HepG2 (cell line): ENCODE data around the gene DDN. TPM values are rescaled to one million over a fixed set of nuclear protein-coding genes. Genes with fewer than 3 reads are reported as not detected.

ENCODE experiments used
- ATF7-NPFF ChIP-seq: sonication (generic); formaldehyde crosslinking; IDR thresholded peaks from 2 replicates; pipeline ENCODE4 v1.8.1; 2023; ENCODE audit warnings: mild to moderate bottlenecking, low read depth, missing genetic modification reagents, moderate library complexity
- ATM ChIP-seq: fragments of 450-650 bp; IDR thresholded peaks from 2 replicates; pipeline ENCODE4 v1.7.1; 2017; ENCODE audit warnings: mild to moderate bottlenecking, borderline replicate concordance
- BRF2 ChIP-seq: sonication (generic); formaldehyde crosslinking; IDR thresholded peaks from 2 replicates; pipeline ENCODE4 v1.8.1; 2022; ENCODE audit warnings: mild to moderate bottlenecking, missing genetic modification reagents
- CC2D1A ChIP-seq: sonication (generic); formaldehyde crosslinking; IDR thresholded peaks from 2 replicates; pipeline ENCODE4 v1.8.1; 2023; ENCODE audit warnings: mild to moderate bottlenecking, missing genetic modification reagents
- CEBPB ChIP-seq: IDR thresholded peaks from 2 replicates; pipeline ENCODE4 v1.6.1; 2011; ENCODE audit warnings: low read depth, low read length, improper control_type of control experiment, borderline replicate concordance
- CHD4 ChIP-seq: fragments of 200-600 bp; sonication (generic); IDR thresholded peaks from 2 replicates; pipeline ENCODE4 v1.7.0; 2017; ENCODE audit warnings: mild to moderate bottlenecking, low read length, borderline replicate concordance
- GLMP ChIP-seq: sonication (generic); formaldehyde crosslinking; IDR thresholded peaks from 2 replicates; pipeline ENCODE4 v1.9.0; 2021; ENCODE audit warnings: missing genetic modification reagents, mild to moderate bottlenecking, borderline replicate concordance
- RAD21 ChIP-seq: fragments of 450-650 bp; formaldehyde crosslinking; IDR thresholded peaks from 2 replicates; pipeline ENCODE4 v1.5.0; 2020; ENCODE audit warnings: mild to moderate bottlenecking
- RFXAP ChIP-seq: sonication (generic); formaldehyde crosslinking; IDR thresholded peaks from 2 replicates; pipeline ENCODE4 v1.4.0; 2020; ENCODE audit warnings: missing genetic modification reagents, borderline replicate concordance
- RNF2 ChIP-seq: fragments of 450-650 bp; conservative IDR thresholded peaks from 2 replicates; pipeline ENCODE4 v1.6.1; 2016; ENCODE audit warnings: low read depth
- SALL1 ChIP-seq: sonication (generic); formaldehyde crosslinking; IDR thresholded peaks from 2 replicates; pipeline ENCODE4 v1.8.0; 2022; ENCODE audit warnings: mild to moderate bottlenecking, missing genetic modification reagents
- THRA ChIP-seq: sonication (generic); formaldehyde crosslinking; IDR thresholded peaks from 2 replicates; pipeline ENCODE4 v1.4.0; 2020; ENCODE audit warnings: missing genetic modification reagents, borderline replicate concordance
- XRCC5 ChIP-seq: fragments of 200-400 bp; formaldehyde crosslinking; optimal IDR thresholded peaks from 2 replicates; pipeline ENCODE3; 2017; ENCODE audit warnings: mild to moderate bottlenecking, low read length
- ZBTB37 ChIP-seq: sonication (generic); formaldehyde crosslinking; IDR thresholded peaks from 2 replicates; pipeline ENCODE4 v1.4.0; 2020; ENCODE audit warnings: mild to moderate bottlenecking, missing genetic modification reagents
- ZFAT ChIP-seq: sonication (generic); formaldehyde crosslinking; conservative IDR thresholded peaks from 2 replicates; pipeline ENCODE4 v1.8.1; 2023; ENCODE audit warnings: missing genetic modification reagents, inconsistent platforms
- ZNF142 ChIP-seq: sonication (generic); formaldehyde crosslinking; IDR thresholded peaks from 2 replicates; pipeline ENCODE4 v1.4.0; 2020; ENCODE audit warnings: missing genetic modification reagents
- ZNF335 ChIP-seq: sonication (generic); formaldehyde crosslinking; IDR thresholded peaks from 2 replicates; pipeline ENCODE4 v1.4.0; 2020; ENCODE audit warnings: missing genetic modification reagents
- ZNF460 ChIP-seq: sonication (generic); formaldehyde crosslinking; IDR thresholded peaks from 2 replicates; pipeline ENCODE4 v1.5.1; 2020; ENCODE audit warnings: missing genetic modification reagents, mild to moderate bottlenecking, borderline replicate concordance
- polyA plus RNA-seq, 8 experiments: library from polyadenylated mRNA; depleted of rRNA in 3 of 8; stranded (reverse) in 7 of 8; unstranded in 1 of 8; fragments of >200 nt; fragmentation: Illumina TruSeq in 4 of 8; extraction: Trizol in 4 of 8; gene quantifications; 2 replicates each; pipeline versions ENCODE4 v1.2.1 to v1.2.3, GENCODE V29; 2011 to 2016; ENCODE audit warnings: low read depth in 4 of 8, missing spikeins in 1 of 8, mixed read lengths in 1 of 8; ENCODE audit not compliant: insufficient read depth in 1 of 8
- total RNA-seq, 5 experiments: library from RNA; depleted of rRNA; stranded (reverse); fragments of >200 nt; fragmentation: Illumina TruSeq; extraction: Trizol; gene quantifications; 2 replicates each; pipeline ENCODE4 v1.2.3, GENCODE V29; 2016; ENCODE audit warnings: low read depth in 1 of 5

DDN gene
- total and polyA plus RNA-seq, 2 of the 13 experiments (the other 11 are each of a cell fraction or from before 2014, with no cell fraction given): 0.24 to 0.53 TPM

- TF ChIP-seq ZFAT (no peak), ATF7-NPFF (no peak), CEBPB (no peak), RAD21 (CRISPR knock-in tag) (peak; percentile 47), THRA (CRISPR knock-in tag) (no peak), ZNF142 (CRISPR knock-in tag) (no peak), ZBTB37 (CRISPR knock-in tag) (no peak), ZNF460 (no peak), RNF2 (no peak), RFXAP (CRISPR knock-in tag) (no peak), XRCC5 (peak; percentile 48), CHD4 (no peak), ZNF335 (CRISPR knock-in tag) (no peak), ATM (no peak), SALL1 (no peak), GLMP (CRISPR knock-in tag) (no peak), CC2D1A (CRISPR knock-in tag) (no peak), BRF2 (CRISPR knock-in tag) (no peak)
Measured at GRCh38 chr12:48973941-48974673, 25.1 kb downstream of the DDN start (continued).
